ENCODE results near the gene PMM2.

- no peak for TF ChIP-seq CTCF (IDR thresholded peaks at IDR 0.05; ENCODE audit: insufficient read depth, low read length)
- no peak for TF ChIP-seq POLR2AphosphoS5 (IDR thresholded peaks at IDR 0.05; ENCODE audit: low read depth)
Observed at GRCh38 chr16:8777217-8777616, 20.4 kb upstream of the PMM2 start.

Measured in HL-60 (cell line).